Measurements from ENCODE around the gene MYOM1.

MYOM1 gene

DNA sequence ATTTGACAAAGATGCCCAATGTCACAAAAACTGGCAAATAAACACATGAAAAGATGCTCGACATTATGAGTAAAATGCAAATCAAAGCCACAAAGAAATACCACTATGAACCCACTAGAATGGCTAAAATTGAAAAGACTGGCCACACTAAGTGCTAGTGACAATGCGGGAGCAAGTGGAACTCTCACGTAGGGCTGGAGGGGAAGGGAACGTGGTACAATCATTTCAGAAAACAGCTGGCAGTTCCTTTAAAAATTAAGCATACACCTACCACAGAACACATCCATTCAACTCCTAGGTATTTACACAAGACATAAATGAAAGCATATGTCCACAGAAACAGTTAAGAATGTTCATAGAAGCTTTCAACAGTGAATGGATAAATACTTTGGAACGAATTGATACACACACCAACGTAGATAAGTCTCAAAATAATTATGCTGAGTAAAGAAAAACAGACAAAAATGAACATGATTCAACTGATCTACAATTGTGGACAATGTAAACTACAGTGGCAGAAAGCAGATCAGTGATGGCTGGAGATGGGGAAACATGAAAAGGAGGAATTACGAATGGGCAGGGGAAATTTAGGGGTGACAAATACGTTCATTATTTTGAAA, 71.7 kb downstream of the MYOM1 start:
- DNase-seq, result no peak

DNA sequence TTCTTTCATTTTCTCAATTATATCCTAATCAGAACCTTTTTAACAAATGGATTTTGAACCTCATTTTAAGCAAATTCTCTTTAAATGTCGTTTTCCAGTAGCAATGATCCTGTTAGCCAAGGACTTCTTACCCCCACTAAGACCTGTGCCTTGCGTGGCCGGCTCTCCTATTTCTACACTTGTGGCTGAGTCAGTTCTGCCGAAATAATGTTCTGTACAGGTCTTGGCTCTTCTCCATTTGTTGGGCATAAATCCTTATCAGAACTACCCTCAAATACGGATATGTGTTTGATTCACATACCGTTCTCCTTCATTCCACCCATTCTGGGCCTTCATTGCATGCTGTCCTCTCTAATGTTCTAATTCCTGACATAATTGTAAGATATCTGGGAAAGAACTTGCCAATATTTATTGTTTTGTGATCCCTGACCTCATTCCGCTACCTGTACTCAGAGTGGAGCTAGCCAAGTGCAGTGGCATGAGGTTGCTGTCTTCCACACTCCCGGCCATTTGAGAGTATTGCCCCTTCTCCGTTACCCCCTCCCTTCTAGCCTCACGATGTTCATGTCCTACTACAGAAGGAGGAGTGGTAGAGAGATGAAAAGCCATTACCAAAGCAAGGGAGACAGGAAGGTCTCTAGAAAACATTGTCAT, 78.7 kb downstream of the MYOM1 start:
- DNase-seq, result no peak

DNA sequence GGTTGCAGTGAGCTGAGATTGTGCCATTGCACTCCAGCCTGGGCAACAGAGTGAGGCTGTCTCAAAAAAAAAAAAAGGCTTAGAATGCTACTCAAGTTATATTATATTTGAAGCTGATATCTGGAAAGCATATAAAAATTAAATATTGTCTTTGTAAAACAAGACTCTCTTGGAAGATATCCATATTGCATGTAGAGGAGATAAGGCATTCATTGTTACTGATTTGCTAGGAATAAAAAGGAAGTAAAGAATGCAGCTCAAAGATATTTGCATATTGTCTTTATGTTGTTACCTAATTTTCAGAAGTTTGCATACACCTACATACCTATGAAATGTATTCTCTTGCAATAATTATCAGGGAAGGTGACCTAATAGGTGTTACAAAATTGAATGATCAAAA, 79.4 kb downstream of the MYOM1 start:
- no peak for DNase-seq

DNA sequence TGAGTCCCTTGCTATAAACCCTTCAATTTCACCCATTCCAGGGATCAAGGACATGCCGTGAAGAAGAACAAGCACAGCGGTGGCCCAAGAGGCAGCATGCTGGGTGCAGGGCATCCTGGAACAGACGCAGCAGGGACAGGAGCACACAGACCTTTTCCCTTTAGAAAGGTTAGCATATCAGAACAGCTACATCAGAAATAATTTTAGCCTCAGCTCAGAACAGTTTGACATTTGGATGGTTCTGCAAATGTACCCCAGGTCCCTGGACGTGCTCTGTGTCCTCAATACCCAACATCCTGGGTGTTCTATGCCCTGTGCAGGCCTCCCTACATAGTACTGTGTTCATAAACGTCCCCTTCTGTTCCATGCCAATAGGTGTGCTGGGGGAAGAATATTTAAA, 80.4 kb downstream of the MYOM1 start:
- DNase-seq, result no peak

DNA sequence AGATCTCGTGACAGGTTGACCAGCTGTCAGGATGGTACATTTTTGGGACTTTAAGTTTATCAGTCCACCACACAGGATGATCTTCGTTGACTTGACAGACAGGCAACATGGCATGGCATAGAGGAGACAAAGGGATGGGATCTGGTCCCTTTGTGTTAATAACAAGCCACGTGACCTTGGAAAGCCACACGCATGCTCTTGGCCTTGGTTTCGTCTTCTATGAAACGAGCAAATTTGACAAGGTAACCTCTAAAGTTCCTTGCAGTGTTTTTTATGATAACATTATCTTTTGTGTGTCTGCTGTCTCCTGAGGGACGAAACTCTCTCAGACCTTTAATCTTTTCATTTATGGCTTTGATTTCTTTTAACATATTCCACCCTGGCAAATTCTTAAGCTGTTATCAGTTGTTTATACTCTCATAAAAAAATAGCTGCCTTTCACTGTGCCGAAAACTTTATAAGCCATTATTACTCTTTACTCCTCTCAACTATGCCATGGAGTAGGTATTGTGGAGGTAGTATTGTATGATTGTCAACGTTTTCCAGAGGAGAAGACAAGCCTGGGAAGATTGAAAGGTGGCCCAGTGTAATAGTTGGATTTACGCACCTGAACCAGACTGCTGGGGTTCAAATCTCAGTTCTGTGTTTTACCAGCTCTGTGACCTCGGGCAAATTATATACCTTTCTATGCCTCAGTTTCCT, 81.3 kb downstream of the MYOM1 start:
- no peak for DNase-seq

DNA sequence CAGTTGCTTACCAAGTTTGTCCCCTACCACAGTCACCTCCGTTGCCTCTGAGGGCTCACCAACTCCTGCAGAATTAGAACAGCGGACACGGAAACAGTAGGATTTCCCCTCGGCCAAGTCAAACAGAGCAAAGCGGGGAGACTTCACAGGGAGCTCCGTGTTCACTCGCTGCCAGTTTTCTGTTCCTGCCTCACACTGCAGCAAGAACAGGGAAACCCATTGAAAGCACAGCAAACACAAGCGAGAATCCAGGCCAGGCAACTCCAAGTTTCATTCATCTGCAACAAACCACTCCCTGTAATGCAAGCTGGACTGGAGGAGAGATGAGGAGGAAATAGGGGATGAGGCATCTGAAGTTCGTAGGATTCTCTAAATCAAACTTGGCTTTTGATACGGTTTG, 84.2 kb downstream of the MYOM1 start:
- DNase-seq, result no peak

DNA sequence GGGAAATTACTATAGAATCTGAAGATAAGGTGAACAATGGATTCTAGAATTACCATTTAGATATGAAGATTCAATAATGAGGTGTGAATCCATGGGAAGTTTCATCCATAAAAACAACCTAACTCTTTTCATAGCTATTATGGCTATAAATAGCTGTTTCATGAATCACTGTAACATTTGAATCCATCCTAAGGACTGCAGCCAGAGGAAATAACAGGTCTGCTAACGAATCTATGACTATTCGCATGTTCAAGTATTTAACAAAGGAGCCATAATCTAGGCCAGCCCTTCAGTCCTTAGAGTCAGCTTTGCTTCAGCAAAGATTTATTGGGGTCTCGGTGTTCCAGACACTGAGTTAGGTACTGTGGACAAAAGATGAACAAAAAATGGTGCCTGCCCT, 87.1 kb downstream of the MYOM1 start:
- no peak for DNase-seq

DNA sequence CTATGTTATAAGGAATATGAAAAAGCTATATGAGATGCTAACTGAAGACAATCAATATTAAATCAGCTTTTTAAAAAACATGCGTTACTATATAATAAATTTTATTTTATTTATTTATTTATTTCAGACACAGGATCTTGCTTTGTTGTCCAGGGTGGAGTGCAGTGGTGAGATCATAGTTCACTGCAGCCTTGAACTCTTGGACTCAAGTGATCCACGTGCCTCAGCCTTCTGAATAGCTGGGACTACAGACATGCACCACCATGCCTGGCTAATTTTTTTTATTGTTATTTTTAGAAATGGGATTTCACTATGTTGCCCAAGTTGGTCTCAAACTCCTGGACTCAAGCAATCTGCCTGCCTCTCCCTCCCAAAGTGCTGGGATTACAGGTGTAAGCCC, 89.4 kb downstream of the MYOM1 start:
- DNase-seq, result no peak

DNA sequence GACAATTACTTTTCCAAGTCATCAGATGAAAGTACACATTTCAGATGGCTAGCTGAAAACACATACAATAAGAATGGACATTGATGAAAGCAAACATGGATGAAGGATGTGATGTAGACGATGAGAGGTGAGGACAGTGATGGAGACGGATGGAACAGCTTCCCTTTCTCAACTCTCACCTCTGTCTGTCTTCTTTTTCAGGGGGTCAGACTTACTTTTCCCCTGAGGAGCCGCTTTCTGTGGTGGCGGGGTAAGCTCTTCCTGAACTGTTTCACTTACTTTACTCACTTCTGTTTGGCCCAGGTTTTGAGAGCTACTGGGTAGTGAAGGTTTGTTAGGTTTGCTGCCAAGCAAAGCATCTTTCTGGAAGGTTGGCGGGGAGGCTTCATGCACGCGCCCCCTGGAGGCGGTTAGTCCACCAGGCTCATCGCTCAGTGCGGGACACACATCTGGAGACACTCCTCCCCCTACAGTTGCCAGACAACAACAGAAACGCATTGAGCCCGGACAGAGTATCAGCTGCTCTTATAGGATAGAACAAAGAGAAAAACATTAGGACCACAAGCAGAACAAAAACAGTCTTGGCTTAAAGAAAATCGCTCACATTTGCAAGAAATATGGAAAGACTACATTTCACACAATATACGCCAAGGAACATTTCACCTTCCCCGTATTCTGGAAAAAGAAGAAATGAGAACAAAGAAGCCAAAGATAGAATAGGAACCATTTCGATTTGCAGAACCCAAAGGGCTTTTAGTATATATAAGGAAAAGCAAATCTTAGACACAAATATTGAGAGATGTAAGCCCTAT, 90.5 kb downstream of the MYOM1 start:
- DNase-seq, result peak; percentile 55

DNA sequence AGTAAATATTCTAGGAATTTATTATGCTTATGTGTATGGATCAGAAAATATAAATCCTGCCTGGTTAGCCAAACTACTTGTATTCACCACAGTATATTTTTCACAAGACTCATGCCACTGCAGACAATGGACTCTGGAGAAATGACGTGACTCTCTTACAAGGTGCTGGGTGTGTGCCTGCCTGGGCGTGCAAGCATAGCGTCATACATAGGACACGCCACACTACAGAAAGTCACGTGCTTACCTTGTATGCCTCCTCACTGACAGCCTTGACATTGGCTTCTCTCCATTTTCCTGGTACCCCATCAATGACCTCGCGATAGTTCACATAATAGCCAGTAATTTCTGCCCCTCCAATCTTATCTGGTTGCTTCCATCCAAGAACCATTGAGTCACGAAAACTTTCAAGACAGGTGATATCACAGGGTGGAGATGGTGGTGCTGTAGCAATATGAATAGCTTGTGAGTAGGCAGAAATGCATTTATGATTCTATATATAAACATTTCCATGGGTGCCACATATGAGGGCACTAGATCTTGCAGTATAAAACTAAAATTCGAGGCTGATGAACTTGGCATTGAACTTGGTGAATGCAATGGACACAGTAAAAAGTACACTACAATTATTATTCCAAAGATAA, 93.2 kb downstream of the MYOM1 start:
- no peak for DNase-seq

DNA sequence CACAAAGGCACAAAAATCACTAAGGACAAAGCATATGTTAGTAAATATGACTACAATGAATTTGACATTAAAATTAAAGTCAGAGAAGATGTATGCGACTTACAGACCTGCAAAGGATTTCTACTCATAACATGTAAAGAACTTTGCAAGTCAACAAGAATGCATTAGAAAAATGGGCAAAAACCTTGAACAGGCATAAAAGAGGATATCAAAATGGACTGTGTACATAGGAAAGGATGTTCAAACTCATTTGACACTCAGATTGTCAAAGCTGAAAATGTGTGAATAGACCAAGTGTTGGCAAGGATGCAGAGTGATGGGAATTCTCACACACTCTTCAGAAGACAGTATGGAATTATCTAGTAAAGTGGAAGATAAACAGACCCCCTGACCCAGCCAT, 94.9 kb downstream of the MYOM1 start:
- no peak for DNase-seq

DNA sequence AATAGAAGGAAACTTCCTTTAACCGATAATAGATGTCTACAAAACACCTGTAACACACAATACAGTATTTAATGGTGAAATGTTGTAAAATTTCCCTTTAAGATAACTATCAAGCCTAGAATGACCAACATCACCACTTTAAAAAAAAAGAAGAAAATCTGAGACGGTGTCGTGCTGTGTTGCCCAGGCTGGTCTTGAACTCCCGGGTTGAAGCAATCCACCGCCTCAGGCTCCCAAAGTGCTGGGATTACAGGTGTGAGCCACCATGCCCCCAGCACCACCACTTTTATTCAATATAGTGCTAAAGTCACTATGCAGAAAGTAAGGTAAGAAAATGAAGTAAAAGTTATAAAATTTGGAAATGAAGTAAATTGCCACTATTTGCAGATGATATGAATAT, 96.9 kb downstream of the MYOM1 start:
- DNase-seq, result no peak

DNA sequence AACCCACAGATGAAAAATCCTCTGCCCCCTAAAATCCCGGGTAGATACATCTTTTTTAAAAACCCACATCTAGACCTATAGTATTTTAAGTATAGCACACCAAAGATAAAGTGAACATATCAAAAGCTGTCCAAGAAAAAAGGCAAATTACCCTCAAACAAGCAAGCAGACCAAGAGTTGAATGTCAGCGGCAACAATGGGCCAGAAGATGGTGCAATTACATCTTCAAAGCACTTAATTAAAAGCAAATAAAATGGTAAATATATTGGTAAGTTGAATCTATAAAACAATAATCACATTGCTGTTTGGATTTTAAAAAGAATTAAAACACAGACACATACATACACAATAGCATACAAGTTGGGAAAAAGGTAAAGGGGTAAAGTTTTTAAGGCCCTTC, 98.5 kb downstream of the MYOM1 start:
- DNase-seq, result no peak

DNA sequence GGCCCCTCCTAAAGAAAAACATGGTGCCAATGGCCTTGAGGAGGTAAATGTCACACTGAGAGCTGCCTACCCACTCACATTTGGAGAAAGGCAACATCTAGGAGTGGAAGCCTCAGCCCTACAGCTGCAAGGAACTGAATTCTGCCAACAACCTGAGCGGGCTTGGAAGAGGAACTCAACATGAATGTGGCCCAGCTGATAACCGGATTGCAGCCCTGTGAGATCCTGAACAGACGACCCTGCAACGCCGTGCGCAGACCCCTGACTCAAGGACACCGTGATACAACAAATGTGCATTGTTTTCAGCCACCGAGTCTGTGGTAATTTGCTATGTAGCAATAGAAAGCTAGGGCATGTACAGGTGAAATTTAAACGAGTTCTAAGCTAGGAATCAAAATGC, 99.4 kb downstream of the MYOM1 start:
- DNase-seq, result no peak

DNA sequence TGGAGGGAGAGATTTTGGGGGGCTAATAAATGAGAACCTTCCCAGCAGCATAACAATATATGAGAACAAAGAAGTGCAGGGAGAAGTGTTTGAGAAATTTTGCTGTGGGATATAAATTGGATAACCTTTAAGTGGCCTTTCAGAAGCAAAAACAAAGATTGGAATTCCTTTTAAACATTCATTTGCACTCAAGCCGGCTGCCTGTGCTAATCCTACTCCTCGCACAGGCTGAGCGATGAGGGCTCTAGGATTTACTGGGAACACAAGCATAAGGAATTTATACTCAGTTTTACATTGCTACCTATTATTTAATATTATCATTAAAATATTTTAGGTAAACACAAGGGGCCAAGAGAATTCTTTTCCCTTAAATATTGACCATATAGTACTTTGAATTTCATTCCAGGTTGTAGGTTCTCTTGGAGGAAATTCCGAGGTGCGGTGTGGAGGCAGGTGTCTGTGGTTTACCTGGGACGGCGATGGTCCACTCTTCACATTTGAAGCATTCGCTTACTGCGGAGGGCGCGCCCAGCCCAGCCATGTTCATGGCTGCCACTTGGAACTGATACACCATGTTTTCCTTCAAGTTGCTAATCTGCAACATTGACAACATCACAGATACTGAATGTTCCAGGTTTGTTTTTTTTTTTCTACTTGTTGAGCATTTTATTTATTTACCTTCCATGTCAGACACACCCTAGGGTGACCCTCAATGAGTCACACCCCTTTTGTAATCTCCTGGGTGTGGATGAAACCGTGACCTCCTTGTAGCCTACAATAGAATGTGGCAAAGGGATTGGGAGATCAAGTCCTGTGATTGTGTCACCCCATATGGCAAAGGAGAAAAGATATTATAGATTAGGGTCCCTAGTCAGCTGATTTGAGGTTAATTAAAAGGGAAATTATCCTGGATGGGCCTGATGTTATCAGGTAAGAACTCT, 100.1 kb downstream of the MYOM1 start:
- DNase-seq, result no peak

DNA sequence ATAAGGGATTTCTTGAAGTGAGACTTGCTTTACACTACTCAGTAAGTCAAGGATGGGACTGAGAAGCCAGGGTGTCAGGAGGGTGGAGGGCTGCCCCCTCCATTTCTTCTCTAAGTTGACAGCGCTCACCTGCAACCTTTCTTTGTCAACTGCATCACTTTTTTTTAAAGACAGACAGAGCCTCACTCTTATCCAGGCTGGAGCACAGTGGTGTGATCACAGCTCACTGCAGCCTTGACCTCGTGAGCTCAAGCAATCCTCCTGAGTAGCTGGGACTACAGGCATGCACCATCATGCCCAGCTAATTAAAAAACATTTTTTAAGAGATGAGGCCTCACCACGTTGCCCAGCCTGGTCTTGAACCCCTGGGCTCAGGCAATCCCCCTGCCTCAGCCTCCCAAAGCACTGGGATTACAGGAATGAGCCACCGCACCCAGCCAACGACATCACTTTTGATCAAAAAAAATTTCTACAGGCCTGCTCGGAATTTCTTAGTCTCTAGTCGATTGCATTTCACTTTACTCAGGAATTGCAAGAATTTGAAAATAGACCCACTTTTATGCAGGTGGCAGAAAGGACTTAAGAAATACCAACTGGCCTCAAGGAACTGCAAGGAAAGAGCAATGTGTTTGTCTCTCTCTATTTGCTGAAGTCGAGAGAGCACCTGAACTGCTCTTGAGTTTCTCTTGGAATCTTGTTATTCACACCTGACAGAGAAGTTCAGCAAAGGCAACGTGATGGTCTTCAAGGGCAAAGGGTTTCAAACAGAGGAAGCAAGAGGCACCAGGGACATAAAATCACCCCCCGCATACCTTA, 101.4 kb downstream of the MYOM1 start:
- DNase-seq, result no peak

DNA sequence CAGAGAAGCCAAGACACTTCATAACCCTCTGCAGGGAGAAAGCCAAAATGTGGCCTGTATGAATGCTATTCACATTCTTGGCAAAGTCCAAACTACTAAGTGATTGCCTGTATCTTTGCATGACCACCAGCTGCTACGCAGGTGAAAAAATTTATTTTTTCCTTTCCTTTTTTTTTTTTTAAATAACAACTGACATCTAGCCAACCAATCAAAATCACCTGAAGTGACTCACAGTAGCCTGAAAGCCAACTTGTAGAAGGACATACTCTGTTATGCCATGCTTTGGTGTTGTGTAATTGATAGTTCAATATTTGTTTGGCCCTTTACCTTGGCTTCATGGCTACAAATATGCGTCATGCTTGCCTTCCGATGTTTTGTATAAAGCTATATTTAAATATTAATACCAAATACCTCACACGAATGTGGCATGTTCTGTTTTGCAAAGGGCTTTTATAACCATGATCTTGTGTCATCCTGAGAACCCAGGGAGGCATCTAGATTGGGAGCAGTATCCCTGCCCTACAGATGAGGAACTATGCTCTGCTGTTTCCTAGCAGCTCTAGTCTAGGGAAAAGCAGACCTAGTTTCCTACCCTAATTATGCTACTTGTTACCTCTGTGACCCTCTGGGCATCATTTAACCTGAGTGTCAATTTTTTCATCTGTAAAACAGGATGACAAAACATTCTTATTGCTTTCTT, 102.1 kb downstream of the MYOM1 start:
- DNase-seq, result peak; percentile 41

DNA sequence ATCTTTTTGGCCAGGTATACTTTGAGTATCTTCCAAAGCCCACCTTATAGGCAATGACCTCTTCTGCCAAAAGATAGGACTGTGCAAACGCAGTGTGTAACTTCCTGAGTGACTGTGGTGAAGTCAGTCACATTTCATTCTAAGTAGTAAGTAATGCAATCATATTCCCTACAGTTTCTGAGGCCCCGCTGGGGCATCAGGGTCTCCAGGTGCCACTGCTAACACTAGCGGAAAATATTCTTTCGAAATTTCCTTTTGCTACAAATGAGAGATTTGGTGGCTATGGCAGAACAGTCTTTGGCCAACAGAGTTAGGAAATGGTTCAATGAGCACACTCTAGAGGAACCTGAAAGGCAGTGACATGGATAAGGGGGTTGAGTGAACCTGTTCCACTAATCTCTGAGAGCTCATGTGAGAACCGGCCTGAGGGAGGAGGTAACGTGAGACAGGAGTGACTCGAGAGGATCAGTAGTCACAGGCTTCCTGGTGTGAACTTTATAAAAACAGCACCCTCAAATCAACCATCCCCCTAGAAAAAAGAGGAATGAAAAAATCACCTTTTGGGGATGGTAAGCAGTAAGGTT, 104.2 kb downstream of the MYOM1 start:
- DNase-seq, result no peak

DNA sequence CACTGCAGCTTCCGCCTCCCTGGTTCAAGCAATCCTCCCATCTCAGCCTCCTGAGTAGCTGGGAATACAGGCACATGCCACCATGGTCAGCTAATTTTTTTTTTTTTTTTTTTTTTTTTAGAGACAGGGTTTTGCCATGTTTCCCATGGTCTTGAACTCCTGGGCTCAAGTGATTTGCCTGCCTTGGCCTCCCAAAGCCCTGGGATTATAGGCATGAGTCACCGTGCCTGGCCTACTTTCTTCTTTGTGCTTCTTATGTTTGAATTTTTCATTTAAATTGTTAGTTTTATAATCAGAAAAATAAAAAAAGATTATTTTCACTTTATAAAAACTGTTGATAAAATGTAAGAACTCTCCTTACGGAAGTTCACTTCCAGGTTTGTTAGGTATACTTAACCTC, 105.3 kb downstream of the MYOM1 start:
- no peak for DNase-seq

DNA sequence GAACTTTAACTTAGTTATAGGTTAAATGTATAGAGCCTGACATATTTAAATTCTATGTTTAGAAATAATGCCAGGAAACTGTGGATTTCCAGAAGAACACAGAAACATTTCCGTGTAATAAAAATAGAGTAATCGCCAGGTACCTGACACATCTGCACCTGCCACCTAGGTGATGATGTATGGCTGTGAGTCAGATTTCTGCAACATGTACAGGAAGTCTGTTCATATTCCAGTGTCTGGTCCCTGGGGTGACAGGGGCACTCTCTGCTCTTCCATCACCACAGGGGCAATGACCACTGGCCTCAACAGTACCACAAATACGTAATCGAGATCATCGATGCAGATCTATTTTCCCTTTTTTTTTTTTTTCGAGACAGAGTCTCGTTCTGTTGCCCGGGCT, 105.7 kb downstream of the MYOM1 start:
- DNase-seq, result peak; percentile 25

Data from NCI-H774 (cell line).